H9 (cell line): ENCODE data around the gene CHPF2. TPM values are rescaled to one million over a fixed set of nuclear protein-coding genes. Genes with fewer than 3 reads are reported as not detected.

Experiments
- DNase-seq: peaks from one replicate; pipeline ENCODE4 v3.0.0-alpha.2; 2017
- H2AFZ ChIP-seq: one replicate; pipeline ENCODE4 v1.6.1; 2013; ENCODE audit warnings: mild to moderate bottlenecking, low read length, control low read depth, moderate library complexity
- H2AK5ac ChIP-seq: 2 replicates; pipeline ENCODE4 v1.6.1; 2013; ENCODE audit warnings: low read length, control low read depth, mixed read lengths; ENCODE audit not compliant: insufficient read length
- H2BK120ac ChIP-seq: one replicate; pipeline ENCODE4 v1.6.1; 2013; ENCODE audit warnings: low read depth, mild to moderate bottlenecking, low read length, control low read depth, inconsistent platforms; ENCODE audit not compliant: poor library complexity, severe bottlenecking
- H2BK12ac ChIP-seq: 2 replicates; pipeline ENCODE4 v1.6.1; 2013; ENCODE audit warnings: low read length, control low read depth, mixed read lengths, low read depth; ENCODE audit not compliant: insufficient read length
- H2BK15ac ChIP-seq: 2 replicates; pipeline ENCODE4 v1.6.1; 2013; ENCODE audit warnings: low read depth, low read length, control low read depth
- H2BK20ac ChIP-seq: one replicate; pipeline ENCODE4 v1.6.1; 2013; ENCODE audit warnings: low read depth, mild to moderate bottlenecking, low read length, control low read depth, inconsistent platforms; ENCODE audit not compliant: poor library complexity, severe bottlenecking
- H2BK5ac ChIP-seq: 2 replicates; pipeline ENCODE4 v1.6.1; 2013; ENCODE audit warnings: low read length, control low read depth, mixed read lengths; ENCODE audit not compliant: insufficient read length
- H3K14ac ChIP-seq: 2 replicates; pipeline ENCODE4 v1.6.1; 2013; ENCODE audit warnings: low read length, control low read depth; ENCODE audit not compliant: insufficient read depth
- H3K18ac ChIP-seq: 2 replicates; pipeline ENCODE4 v1.6.1; 2013; ENCODE audit warnings: low read depth, mild to moderate bottlenecking, mixed read lengths, low read length, control low read depth; ENCODE audit not compliant: insufficient read length
- H3K23ac ChIP-seq: 2 replicates; pipeline ENCODE4 v1.6.1; 2013; ENCODE audit warnings: low read length, control low read depth, mixed read lengths, low read depth; ENCODE audit not compliant: insufficient read length
- H3K23me2 ChIP-seq: 2 replicates; pipeline ENCODE4 v1.6.1; 2013; ENCODE audit warnings: low read depth, mild to moderate bottlenecking, mixed read lengths, low read length, control low read depth; ENCODE audit not compliant: insufficient read length, poor library complexity, severe bottlenecking
- H3K27ac ChIP-seq: 2 replicates; pipeline ENCODE4 v1.5.1; 2013; ENCODE audit warnings: low read length, control low read depth, mixed read lengths, low read depth; ENCODE audit not compliant: insufficient read length
- H3K27me3 ChIP-seq: 2 replicates; pipeline ENCODE4 v1.6.1; 2013; ENCODE audit warnings: low read length, control low read depth, inconsistent platforms; ENCODE audit not compliant: insufficient read depth
- H3K4ac ChIP-seq: 2 replicates; pipeline ENCODE4 v1.6.1; 2013; ENCODE audit warnings: low read depth, mild to moderate bottlenecking, control low read depth, inconsistent platforms, low read length, moderate library complexity
- H3K4me1 ChIP-seq: 2 replicates; pipeline ENCODE4 v1.6.1; 2013; ENCODE audit warnings: low read length, control low read depth, inconsistent platforms; ENCODE audit not compliant: insufficient read depth
- H3K4me2 ChIP-seq: 2 replicates; pipeline ENCODE4 v1.6.1; 2013; ENCODE audit warnings: low read length, control low read depth, mixed read lengths; ENCODE audit not compliant: insufficient read length, insufficient read depth
- H3K56ac ChIP-seq: 2 replicates; pipeline ENCODE4 v1.6.1; 2013; ENCODE audit warnings: low read depth, mild to moderate bottlenecking, mixed read lengths, low read length, control low read depth; ENCODE audit not compliant: insufficient read length
- H3K79me1 ChIP-seq: 2 replicates; pipeline ENCODE4 v1.6.1; 2013; ENCODE audit warnings: low read depth, mild to moderate bottlenecking, moderate library complexity, low read length, control low read depth, inconsistent platforms; ENCODE audit not compliant: insufficient read depth, poor library complexity, severe bottlenecking
- H3K79me2 ChIP-seq: 2 replicates; pipeline ENCODE4 v1.6.1; 2013; ENCODE audit warnings: low read length, control low read depth, inconsistent platforms; ENCODE audit not compliant: insufficient read depth
- H3K9ac ChIP-seq: 2 replicates; pipeline ENCODE4 v1.6.1; 2013; ENCODE audit warnings: low read length, control low read depth, mixed read lengths; ENCODE audit not compliant: insufficient read length; ENCODE audit errors: extremely low read depth
- H3K9me3 ChIP-seq: one replicate; pipeline ENCODE4 v1.6.1; 2013; ENCODE audit warnings: low read depth, low read length, inconsistent platforms; ENCODE audit not compliant: control insufficient read depth
- H3T11ph ChIP-seq: one replicate; pipeline ENCODE4 v1.6.1; 2013; ENCODE audit warnings: mild to moderate bottlenecking, low read length, control low read depth, inconsistent platforms
- H4K20me1 ChIP-seq: one replicate; pipeline ENCODE4 v1.6.1; 2013; ENCODE audit not compliant: control insufficient read depth, insufficient read length, insufficient read depth
- H4K5ac ChIP-seq: 2 replicates; pipeline ENCODE4 v1.6.1; 2013; ENCODE audit warnings: low read depth, mild to moderate bottlenecking, mixed read lengths, low read length, control low read depth; ENCODE audit not compliant: insufficient read length
- H4K8ac ChIP-seq: replicated peaks from 2 replicates; pipeline ENCODE4 v1.6.1; 2013; ENCODE audit warnings: low read length, control low read depth, mixed read lengths, low read depth; ENCODE audit not compliant: insufficient read length
- H4K91ac ChIP-seq: 2 replicates; pipeline ENCODE4 v1.6.1; 2013; ENCODE audit warnings: low read depth, mild to moderate bottlenecking, moderate library complexity, mixed read lengths, low read length, control low read depth; ENCODE audit not compliant: insufficient read length
- H3K27ac Mint-ChIP-seq, 3 experiments: 2 replicates in 2 of 3; 3 replicates in 1 of 3; pipeline ENCODE4 v1.8.0; 2020 to 2021; ENCODE audit warnings: mixed read lengths in 3 of 3, mild to moderate bottlenecking in 1 of 3, moderate library complexity in 1 of 3
- H3K27me3 Mint-ChIP-seq: 2 replicates; pipeline ENCODE4 v1.8.0; 2021; ENCODE audit warnings: low read depth, mild to moderate bottlenecking, moderate library complexity, mixed read lengths
- H3K36me3 Mint-ChIP-seq, 3 experiments: 2 replicates in 2 of 3; 3 replicates in 1 of 3; pipeline ENCODE4 v1.8.0; 2020 to 2021; ENCODE audit warnings: low read depth in 3 of 3, mixed read lengths in 3 of 3; ENCODE audit not compliant: insufficient read depth in 1 of 3
- H3K4me1 Mint-ChIP-seq, 2 experiments: 2 replicates each; pipeline ENCODE4 v1.8.0; 2020; ENCODE audit warnings: mixed read lengths in 2 of 2
- H3K4me3 Mint-ChIP-seq, 2 experiments: 2 replicates in 1 of 2; 3 replicates in 1 of 2; pipeline ENCODE4 v1.8.0; 2020 to 2021; ENCODE audit warnings: mild to moderate bottlenecking in 2 of 2, mixed read lengths in 2 of 2, moderate library complexity in 1 of 2
- H3K9me3 Mint-ChIP-seq, 2 experiments: 2 replicates in 1 of 2; 3 replicates in 1 of 2; pipeline ENCODE4 v1.8.0; 2020; ENCODE audit warnings: mild to moderate bottlenecking in 2 of 2, mixed read lengths in 2 of 2, moderate library complexity in 1 of 2
- WGBS: extraction: QIAGEN DNeasy Blood & Tissue Kit; methylation state at CpG from one replicate; pipeline ENCODE4 v1.1.7; 2013; ENCODE audit warnings: missing lambda C conversion rate, low lambda C conversion rate, mixed read lengths; ENCODE audit not compliant: insufficient read length; ENCODE audit errors: extremely low coverage; 5-methylcytosine and 5-hydroxymethylcytosine counted together
- total RNA-seq: library from RNA; stranded (reverse); gene quantifications from 2 replicates; pipeline ENCODE4 v1.2.1, GENCODE V29; 2021
- TF ChIP-seq, protein P1 (sequence below): fragments of 200-600 bp; sonication (generic); conservative IDR thresholded peaks from 3 replicates; pipeline ENCODE4 v1.8.0; 2021; ENCODE audit warnings: antibody characterized with exemption, mild to moderate bottlenecking

The CHPF2 gene
- total RNA-seq, 1 experiment from 2014 or later = 25.7 TPM

DNA sequence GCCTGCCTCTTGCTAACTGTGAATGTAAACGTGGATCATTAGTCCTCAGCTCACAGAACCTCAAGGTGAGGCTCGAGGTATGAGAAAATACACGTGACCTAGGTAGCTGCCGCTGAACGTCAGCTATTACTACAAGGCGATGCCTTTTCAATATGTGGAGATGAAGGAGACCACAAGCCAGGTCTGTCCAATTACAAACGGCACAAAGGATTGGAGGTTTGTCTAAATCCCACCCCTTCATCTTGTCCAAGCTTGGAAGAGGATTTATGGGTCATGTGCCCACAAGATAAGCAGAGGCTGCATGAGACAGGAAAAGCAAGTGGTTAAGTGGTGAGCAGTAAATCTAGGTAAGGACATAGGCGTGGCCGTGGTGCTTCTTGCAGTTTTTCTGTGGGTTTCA lies 25.4 kb upstream of the CHPF2 start:
- H2BK15ac ChIP-seq = no peak overlapping the region
- no peak overlapping the region for H3K14ac ChIP-seq
- H3K4me1 ChIP-seq = peaks cover 5% of the 10 kb centered on the region; the same call in 1 of the 2 replicates
- H3K23ac ChIP-seq = no peak overlapping the region
- H2BK12ac ChIP-seq = no peak overlapping the region
- TF ChIP-seq, protein P1, sequence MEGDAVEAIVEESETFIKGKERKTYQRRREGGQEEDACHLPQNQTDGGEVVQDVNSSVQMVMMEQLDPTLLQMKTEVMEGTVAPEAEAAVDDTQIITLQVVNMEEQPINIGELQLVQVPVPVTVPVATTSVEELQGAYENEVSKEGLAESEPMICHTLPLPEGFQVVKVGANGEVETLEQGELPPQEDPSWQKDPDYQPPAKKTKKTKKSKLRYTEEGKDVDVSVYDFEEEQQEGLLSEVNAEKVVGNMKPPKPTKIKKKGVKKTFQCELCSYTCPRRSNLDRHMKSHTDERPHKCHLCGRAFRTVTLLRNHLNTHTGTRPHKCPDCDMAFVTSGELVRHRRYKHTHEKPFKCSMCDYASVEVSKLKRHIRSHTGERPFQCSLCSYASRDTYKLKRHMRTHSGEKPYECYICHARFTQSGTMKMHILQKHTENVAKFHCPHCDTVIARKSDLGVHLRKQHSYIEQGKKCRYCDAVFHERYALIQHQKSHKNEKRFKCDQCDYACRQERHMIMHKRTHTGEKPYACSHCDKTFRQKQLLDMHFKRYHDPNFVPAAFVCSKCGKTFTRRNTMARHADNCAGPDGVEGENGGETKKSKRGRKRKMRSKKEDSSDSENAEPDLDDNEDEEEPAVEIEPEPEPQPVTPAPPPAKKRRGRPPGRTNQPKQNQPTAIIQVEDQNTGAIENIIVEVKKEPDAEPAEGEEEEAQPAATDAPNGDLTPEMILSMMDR = no peak
- H4K5ac ChIP-seq = no peak overlapping the region
- H3K4ac ChIP-seq = no peak overlapping the region
- no peak overlapping the region for H3K27ac Mint-ChIP-seq
- no peaks in the 10 kb centered on the region for H3K79me1 ChIP-seq
- H3K18ac ChIP-seq = no peak overlapping the region
- no peak overlapping the region for H3T11ph ChIP-seq
- H3K27ac ChIP-seq = no peak overlapping the region
- H2BK120ac ChIP-seq = no peak overlapping the region
- no peaks in the 10 kb centered on the region for H3K9me3 Mint-ChIP-seq
- H4K8ac ChIP-seq = no peak overlapping the region
- no peak overlapping the region for H3K9ac ChIP-seq
- H4K91ac ChIP-seq = no peak overlapping the region
- no peak overlapping the region for H2AK5ac ChIP-seq
- H3K79me2 ChIP-seq = no peaks in the 10 kb centered on the region
- no peak overlapping the region for H2BK20ac ChIP-seq
- peaks cover 3% of the 10 kb centered on the region for H4K20me1 ChIP-seq
- no peaks in the 10 kb centered on the region for H3K9me3 ChIP-seq
- no peak overlapping the region for H3K4me2 ChIP-seq
- H2AFZ ChIP-seq = no peak overlapping the region
- WGBS = no CpG with 5 or more reads among the region's 9 CpGs
- no peak overlapping the region for H3K56ac ChIP-seq
- H3K4me1 Mint-ChIP-seq = peaks cover 13 to 16% of the 10 kb centered on the region in 2 experiments
- no peaks in the 10 kb centered on the region for H3K27me3 ChIP-seq
- H3K27me3 Mint-ChIP-seq = peaks cover 46% of the 10 kb centered on the region
- no peak for DNase-seq
- H3K23me2 ChIP-seq = no peaks in the 10 kb centered on the region
- H3K36me3 Mint-ChIP-seq = peaks cover 0 to 5% (median 0%) of the 10 kb centered on the region in 3 experiments; a peak in 3 of 7 replicates
- H3K4me3 Mint-ChIP-seq = no peak overlapping the region
- H2BK5ac ChIP-seq = no peak overlapping the region
